Liver (tissue), 9 donors: ENCODE results near the gene SPC24. TPM values are rescaled to one million over a fixed set of nuclear protein-coding genes. Genes with fewer than 3 reads are reported as not detected.
A peak's percentile ranks its signal among the peaks of the same experiment; 100 is the strongest.

Experiments used
- DNase-seq: peaks from one replicate; pipeline ENCODE4 v3.0.0-alpha.2; 2017; ENCODE audit warnings: low spot score
- H3K27ac ChIP-seq, 2 donors: one replicate each; pipeline ENCODE4 v1.7.0; 2013; ENCODE audit warnings: inconsistent platforms in 2 of 2, low read length in 2 of 2, control low read depth in 1 of 2, low read depth in 1 of 2, mild to moderate bottlenecking in 1 of 2
- H3K27me3 ChIP-seq, 4 donors: one replicate each; pipeline versions ENCODE4 v1.6.1 to v1.7.0; 2013; ENCODE audit warnings: low read length in 3 of 4, inconsistent platforms in 1 of 4, mild to moderate bottlenecking in 1 of 4, moderate library complexity in 1 of 4; ENCODE audit not compliant: control insufficient read depth in 4 of 4, insufficient read depth in 4 of 4
- H3K36me3 ChIP-seq, 4 donors: one replicate each; pipeline versions ENCODE4 v1.6.1 to v1.7.0; 2013; ENCODE audit warnings: low read length in 3 of 4, mild to moderate bottlenecking in 3 of 4, low read depth in 1 of 4, moderate library complexity in 1 of 4; ENCODE audit not compliant: control insufficient read depth in 4 of 4, insufficient read depth in 3 of 4
- H3K4me1 ChIP-seq, 4 donors: one replicate each; pipeline versions ENCODE4 v1.6.1 to v1.7.0; 2013; ENCODE audit warnings: low read length in 3 of 4, mild to moderate bottlenecking in 3 of 4, moderate library complexity in 1 of 4; ENCODE audit not compliant: control insufficient read depth in 4 of 4, insufficient read depth in 4 of 4
- H3K4me3 ChIP-seq, 3 donors: one replicate each; pipeline versions ENCODE4 v1.6.1 to v1.7.0; 2013; ENCODE audit warnings: low read length in 3 of 3, control low read depth in 1 of 3, low read depth in 1 of 3, mild to moderate bottlenecking in 1 of 3
- H3K9ac ChIP-seq, 2 donors: one replicate each; pipeline ENCODE4 v1.7.0; 2013; ENCODE audit warnings: low read length in 2 of 2, mild to moderate bottlenecking in 2 of 2, moderate library complexity in 2 of 2, control low read depth in 1 of 2, low read depth in 1 of 2
- H3K9me3 ChIP-seq, 4 donors: one replicate each; pipeline versions ENCODE4 v1.6.1 to v1.7.0; 2013; ENCODE audit warnings: low read length in 3 of 4; ENCODE audit not compliant: control insufficient read depth in 4 of 4
- CTCF ChIP-seq: fragments of 150-350 bp; IDR thresholded peaks from 2 replicates; pipeline ENCODE4 v1.5.1; 2017; ENCODE audit warnings: improper control_type of control experiment, low read depth, low read length; ENCODE audit not compliant: missing input control
- EGR1 ChIP-seq, 2 donors: IDR thresholded peaks; 2 replicates each; pipeline ENCODE4 v1.6.1; 2016 to 2018; ENCODE audit warnings: antibody characterized with exemption in 2 of 2, low read depth in 2 of 2
- GABPA ChIP-seq, 2 donors: IDR thresholded peaks in 1 of 2; conservative IDR thresholded peaks in 1 of 2; 2 replicates each; pipeline ENCODE4 v1.6.1; 2016; ENCODE audit warnings: antibody characterized with exemption in 2 of 2, mild to moderate bottlenecking in 1 of 2, moderate library complexity in 1 of 2
- HNF4A ChIP-seq, 2 donors: conservative IDR thresholded peaks; 2 replicates each; pipeline ENCODE4 v1.6.1; 2016; ENCODE audit warnings: antibody characterized with exemption in 2 of 2, mild to moderate bottlenecking in 2 of 2
- HNF4G ChIP-seq: IDR thresholded peaks from 2 replicates; pipeline ENCODE4 v1.6.1; 2016; ENCODE audit warnings: antibody characterized with exemption
- JUND ChIP-seq, 2 donors: IDR thresholded peaks; 2 replicates each; pipeline ENCODE4 v1.6.1; 2016; ENCODE audit warnings: antibody characterized with exemption in 2 of 2
- MAX ChIP-seq: IDR thresholded peaks from 2 replicates; pipeline ENCODE4 v1.6.1; 2016; ENCODE audit warnings: antibody characterized with exemption
- NR2F2 ChIP-seq: IDR thresholded peaks from 2 replicates; pipeline ENCODE4 v1.6.1; 2016; ENCODE audit warnings: antibody characterized with exemption
- RAD21 ChIP-seq, 2 donors: IDR thresholded peaks; 2 replicates each; pipeline ENCODE4 v1.6.1; 2016; ENCODE audit warnings: antibody characterized with exemption in 2 of 2, mild to moderate bottlenecking in 2 of 2
- REST ChIP-seq: IDR thresholded peaks from 2 replicates; pipeline ENCODE4 v1.6.1; 2016; ENCODE audit warnings: antibody characterized with exemption, mild to moderate bottlenecking
- RXRA ChIP-seq, 2 donors: IDR thresholded peaks; 2 replicates each; pipeline ENCODE4 v1.6.1; 2017 to 2018; ENCODE audit warnings: antibody characterized with exemption in 2 of 2, mild to moderate bottlenecking in 1 of 2
- SP1 ChIP-seq: IDR thresholded peaks from 2 replicates; pipeline ENCODE4 v1.6.1; 2018; ENCODE audit warnings: antibody characterized with exemption, mild to moderate bottlenecking
- YY1 ChIP-seq: IDR thresholded peaks from 2 replicates; pipeline ENCODE4 v1.6.1; 2016; ENCODE audit warnings: antibody characterized with exemption, mild to moderate bottlenecking
- ZBTB33 ChIP-seq: IDR thresholded peaks from 2 replicates; pipeline ENCODE4 v1.6.1; 2016; ENCODE audit warnings: antibody characterized with exemption
- WGBS: extraction: QIAGEN DNeasy Blood & Tissue Kit; methylation state at CpG from one replicate; pipeline ENCODE4 v1.1.7; 2013; 5-methylcytosine and 5-hydroxymethylcytosine counted together
- polyA plus RNA-seq, 2 donors: library from polyadenylated mRNA; stranded (reverse) in 1 of 2; unstranded in 1 of 2; fragments of 200-250 nt in 1 of 2; fragments of >200 nt in 1 of 2; fragmentation: Nextera tagmentation in 1 of 2; extraction: Ambion mirVana in 1 of 2; gene quantifications; one replicate each; pipeline versions ENCODE4 v1.2.1 to v1.2.3, GENCODE V29; 2013 to 2015
- total RNA-seq, 2 donors: library from RNA; depleted of rRNA; stranded (reverse); fragments of >200 nt; gene quantifications; one replicate each; pipeline ENCODE4 v1.2.3, GENCODE V29; 2014
- TF ChIP-seq, protein P1 (sequence below): IDR thresholded peaks from 2 replicates; pipeline ENCODE4 v1.6.1; 2016; ENCODE audit warnings: antibody characterized with exemption
- donor health status: healthy.
- donor health status: healthy.
- donor health status: healthy.
- donor health status: healthy.
- donor health status: healthy.

SPC24 gene
- total and polyA plus RNA-seq, 4 donors: 0.42 to 72.5 (median 1.3) TPM

DNA sequence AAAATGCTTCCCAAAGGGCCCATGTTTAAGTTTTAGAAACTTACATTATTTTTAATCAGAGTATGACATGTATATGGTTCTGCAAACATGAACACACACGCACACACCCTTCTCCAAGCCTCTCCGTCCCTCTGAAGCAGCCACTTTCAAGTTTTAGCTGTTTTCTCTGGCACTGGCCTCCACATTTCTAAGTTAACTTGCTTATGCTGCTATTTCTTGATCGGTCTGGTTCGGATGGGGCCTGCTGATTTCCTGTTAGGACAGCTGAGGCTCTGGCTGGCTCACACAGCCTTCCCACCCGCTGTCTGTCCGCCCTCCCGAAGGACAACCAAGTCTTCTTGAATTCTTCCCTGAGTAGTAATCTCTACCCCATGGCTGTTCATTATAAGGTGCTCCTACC, 4.4 kb downstream of the SPC24 start:
- Histone ChIP-seq H3K4me3 (no peak overlapping the region), H3K27ac (peak overlapping the region; percentile 6 to 35), H3K9me3 (no peaks in the 10 kb centered on the region), H3K9ac (no peak overlapping the region), H3K27me3 (no peaks in the 10 kb centered on the region), H3K36me3 (no peaks in the 10 kb centered on the region), H3K4me1 (peaks cover 5 to 24% (median 17%) of the 10 kb centered on the region in 4 donors)
- no peak for DNase-seq
- TF ChIP-seq EGR1 (IDR thresholded peaks at IDR 0.05; ENCODE audit: low read depth in 2 of 2) (no peak), RAD21 (IDR thresholded peaks at IDR 0.05) (no peak), MAX (no peak), REST (no peak), GABPA (IDR thresholded peaks at IDR 0.05 in 1 of 2, conservative IDR thresholded peaks at IDR 0.05 in 1 of 2) (no peak), HNF4A (conservative IDR thresholded peaks at IDR 0.05) (no peak), CTCF (no peak), JUND (IDR thresholded peaks at IDR 0.05) (no peak), HNF4G (no peak), ZBTB33 (no peak)
- TF ChIP-seq, protein P1, sequence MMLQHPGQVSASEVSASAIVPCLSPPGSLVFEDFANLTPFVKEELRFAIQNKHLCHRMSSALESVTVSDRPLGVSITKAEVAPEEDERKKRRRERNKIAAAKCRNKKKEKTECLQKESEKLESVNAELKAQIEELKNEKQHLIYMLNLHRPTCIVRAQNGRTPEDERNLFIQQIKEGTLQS: no peak
- 77% methylated on average over 7 of the region's 7 CpGs for WGBS

DNA sequence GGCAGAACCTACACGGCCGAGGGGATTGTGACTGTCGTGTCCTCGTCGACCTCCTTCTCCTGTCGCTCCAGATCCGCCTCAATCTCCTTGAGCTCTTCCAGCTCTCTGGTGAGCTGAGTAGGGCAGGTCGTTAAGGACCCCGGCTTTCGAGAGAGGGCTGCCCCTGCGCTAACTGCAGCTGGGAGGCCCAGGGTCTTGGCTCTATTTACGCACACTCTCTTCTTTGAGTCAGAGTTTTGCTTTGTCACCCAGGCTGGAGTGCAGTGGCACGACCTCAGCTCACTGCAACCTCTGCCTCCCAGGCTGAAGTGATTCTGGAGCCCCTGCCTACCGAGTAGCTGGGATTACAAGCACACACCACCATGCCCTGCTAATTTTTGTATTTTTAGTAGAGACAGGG, 7.6 kb downstream of the SPC24 start:
- no peak for DNase-seq
- H3K9me3 ChIP-seq: no peaks in the 10 kb centered on the region
- H3K4me1 ChIP-seq: peaks cover 3 to 18% (median 12%) of the 10 kb centered on the region in 4 donors
- WGBS: 89% methylated on average over 14 of the region's 14 CpGs
- no peak overlapping the region for H3K27ac ChIP-seq
- TF ChIP-seq YY1 (no peak), RAD21 (IDR thresholded peaks at IDR 0.05) (no peak), REST (no peak), EGR1 (IDR thresholded peaks at IDR 0.05; ENCODE audit: low read depth in 2 of 2) (no peak), NR2F2 (no peak), SP1 (no peak), HNF4A (conservative IDR thresholded peaks at IDR 0.05) (no peak), RXRA (IDR thresholded peaks at IDR 0.05) (no peak), CTCF (no peak), HNF4G (no peak), JUND (IDR thresholded peaks at IDR 0.05) (no peak), GABPA (IDR thresholded peaks at IDR 0.05 in 1 of 2, conservative IDR thresholded peaks at IDR 0.05 in 1 of 2) (no peak)
- H3K27me3 ChIP-seq: no peaks in the 10 kb centered on the region
- H3K36me3 ChIP-seq: no peaks in the 10 kb centered on the region
- no peak overlapping the region for H3K9ac ChIP-seq
- no peak overlapping the region for H3K4me3 ChIP-seq
